ENCODE data around the gene MGAT4A.

- no peak for TF ChIP-seq EP300 (IDR thresholded peaks at IDR 0.05)
- TF ChIP-seq POLR2AphosphoS5 (IDR thresholded peaks at IDR 0.05) = no peak
- TF ChIP-seq CTCF (IDR thresholded peaks at IDR 0.05) = no peak
- TF ChIP-seq POLR2A (IDR thresholded peaks at IDR 0.05) = no peak
These were observed 258 bp downstream of the MGAT4A start for GRCh38 chr2:98730707-98731040.

Data from sigmoid colon (tissue), 4 donors.